Measurements from ENCODE around the gene GSC. TPM values are rescaled to one million over a fixed set of nuclear protein-coding genes. Genes with fewer than 3 reads are reported as not detected.

Gene GSC
- total and polyA plus RNA-seq, 2 donors (not counting 3 experiments of a cell fraction or from before 2014, with no cell fraction given) = not detected

GRCh38 chr14:94768521-94769390 lies 1.2 kb downstream of the GSC start:
- ChIA-PET CTCF (no interaction called here), POLR2A (no interaction called here)
- H3K9me1 ChIP-seq (replicated peaks; ENCODE audit: control insufficient read depth, extremely low read depth, insufficient read depth, low read length) = no peaks in the 10 kb centered on the region
- no peak for DNase-seq (ENCODE audit: low read depth, low spot score)
- no peaks in the 10 kb centered on the region for H3K4me1 ChIP-seq (ENCODE audit: control insufficient read depth, extremely low read depth, insufficient read depth, low read length)
- peak overlapping the region; percentile 9 for H2AFZ ChIP-seq (ENCODE audit: low read depth, low read length)
- FAIRE-seq = no peak
- H3K9ac ChIP-seq (replicated peaks; ENCODE audit: extremely low read depth, insufficient read depth, low read length) = no peak overlapping the region
- no peaks in the 10 kb centered on the region for H4K20me1 ChIP-seq (replicated peaks; ENCODE audit: control insufficient read depth, extremely low read depth, insufficient read depth, low read length)
- no peak overlapping the region for H3K4me3 ChIP-seq (replicated peaks in 1 of 3; ENCODE audit: insufficient read depth in 1 of 3, low read depth in 1 of 3, low read length in 3 of 3)
- no peaks in the 10 kb centered on the region for H3K79me2 ChIP-seq (ENCODE audit: control insufficient read depth, insufficient read depth, low read length)
- H3K36me3 ChIP-seq (ENCODE audit: control insufficient read depth in 2 of 2, extremely low read depth in 1 of 2, insufficient read depth in 2 of 2, low read length in 2 of 2) = no peaks in the 10 kb centered on the region
- H3K27ac ChIP-seq (ENCODE audit: insufficient read depth, low read depth, low read length) = no peak overlapping the region
- BruUV-seq (replicated peaks) = no TSS peak
- H3K4me2 ChIP-seq (ENCODE audit: insufficient read depth, low read length) = no peak overlapping the region
- intact Hi-C loops (cut with micrococcal nuclease) = no loop called here
- TF ChIP-seq JUN (IDR thresholded peaks at IDR 0.05; ENCODE audit: borderline replicate concordance, insufficient read depth, insufficient read length, low read depth) = no peak
- peak; percentile 95 for TF ChIP-seq EZH2 (IDR thresholded peaks at IDR 0.05; ENCODE audit: borderline replicate concordance, low read depth, low read length, severe bottlenecking)
- peaks cover 66 to 87% of the 10 kb centered on the region in 2 experiments for H3K27me3 ChIP-seq (ENCODE audit: control insufficient read depth in 2 of 2, insufficient read depth in 2 of 2, low read length in 2 of 2)
- no peaks in the 10 kb centered on the region for H3K9me3 ChIP-seq (replicated peaks; ENCODE audit: control insufficient read depth, insufficient read depth, low read length)
- dilution Hi-C loops (cut with MboI; ENCODE audit: extremely low pct_ligation_motif_present, low sequenced_read_pairs) = no loop called here

GRCh38 chr14:94768141-94768520 lies 1.8 kb downstream of the GSC start:
- Histone ChIP-seq H2AFZ (ENCODE audit: low read depth, low read length) (no peak overlapping the region), H3K36me3 (ENCODE audit: control insufficient read depth in 2 of 2, extremely low read depth in 1 of 2, insufficient read depth in 2 of 2, low read length in 2 of 2) (no peaks in the 10 kb centered on the region), H3K9me1 (replicated peaks; ENCODE audit: control insufficient read depth, extremely low read depth, insufficient read depth, low read length) (no peaks in the 10 kb centered on the region), H3K9ac (replicated peaks; ENCODE audit: extremely low read depth, insufficient read depth, low read length) (no peak overlapping the region), H3K4me1 (ENCODE audit: control insufficient read depth, extremely low read depth, insufficient read depth, low read length) (no peaks in the 10 kb centered on the region), H3K27ac (ENCODE audit: insufficient read depth, low read depth, low read length) (no peak overlapping the region), H3K4me2 (ENCODE audit: insufficient read depth, low read length) (no peak overlapping the region), H3K79me2 (ENCODE audit: control insufficient read depth, insufficient read depth, low read length) (no peaks in the 10 kb centered on the region), H3K9me3 (replicated peaks; ENCODE audit: control insufficient read depth, insufficient read depth, low read length) (no peaks in the 10 kb centered on the region), H3K27me3 (ENCODE audit: control insufficient read depth in 2 of 2, insufficient read depth in 2 of 2, low read length in 2 of 2) (peaks cover 59 to 81% of the 10 kb centered on the region in 2 experiments), H4K20me1 (replicated peaks; ENCODE audit: control insufficient read depth, extremely low read depth, insufficient read depth, low read length) (no peaks in the 10 kb centered on the region), H3K4me3 (replicated peaks in 1 of 3; ENCODE audit: insufficient read depth in 1 of 3, low read depth in 1 of 3, low read length in 3 of 3) (no peak overlapping the region)
- DNase-seq (ENCODE audit: low read depth, low spot score) (no peak), FAIRE-seq (no peak)
- TF ChIP-seq MAX (IDR thresholded peaks at IDR 0.05; ENCODE audit: insufficient read depth, insufficient read length) (no peak), MYC (IDR thresholded peaks at IDR 0.05; ENCODE audit: low read depth, low read length) (no peak), POLR2A (IDR thresholded peaks at IDR 0.05; ENCODE audit: low read depth, low read length) (no peak), GATA2 (IDR thresholded peaks at IDR 0.05; ENCODE audit: insufficient read depth, insufficient read length, low read depth, low read length) (no peak), JUN (IDR thresholded peaks at IDR 0.05; ENCODE audit: borderline replicate concordance, insufficient read depth, insufficient read length, low read depth) (no peak), POLR2AphosphoS5 (IDR thresholded peaks at IDR 0.05; ENCODE audit: insufficient read depth, low read depth, low read length) (no peak), FOS (IDR thresholded peaks at IDR 0.05; ENCODE audit: borderline replicate concordance, insufficient read depth, low read length) (no peak), CTCF (IDR thresholded peaks at IDR 0.05; ENCODE audit: extremely low read depth in 1 of 2, insufficient read depth in 1 of 2, low read depth in 1 of 2, low read length in 2 of 2) (no peak), EZH2 (IDR thresholded peaks at IDR 0.05; ENCODE audit: borderline replicate concordance, low read depth, low read length, severe bottlenecking) (no peak)
- ChIA-PET POLR2A (no interaction called here), CTCF (interaction anchor here (1.2 to 1.5 kb wide), 4 partner anchors 8 to 685 kb away, joined by 3 to 4 read pairs (median 4); no protein-coding TSS in a partner anchor)
- BruUV-seq (replicated peaks) = no TSS peak
- intact Hi-C loops (cut with micrococcal nuclease) (no loop called here), dilution Hi-C loops (cut with MboI; ENCODE audit: extremely low pct_ligation_motif_present, low sequenced_read_pairs) (no loop called here)

All from endothelial cell of umbilical vein (primary cell).